ACC112 (cell line): ENCODE data around the gene MADCAM1.

Experiments
- H2AFZ ChIP-seq: fragments of 200-600 bp; sonication (generic); one replicate; pipeline ENCODE4 v1.6.0; 2017; ENCODE audit warnings: antibody characterized with exemption, low read length; ENCODE audit not compliant: unreplicated experiment
- H3K27ac ChIP-seq: fragments of 200-600 bp; sonication (generic); 2 replicates; pipeline ENCODE4 v1.5.1; 2014; ENCODE audit warnings: low read depth, mild to moderate bottlenecking, antibody characterized with exemption, low read length, moderate library complexity
- H3K27me3 ChIP-seq: fragments of 200-600 bp; sonication (generic); 2 replicates; pipeline ENCODE4 v1.6.1; 2014; ENCODE audit warnings: mild to moderate bottlenecking, antibody characterized with exemption, low read length, moderate library complexity, mixed read lengths; ENCODE audit not compliant: insufficient read depth
- H3K36me3 ChIP-seq: fragments of 200-600 bp; sonication (generic); 2 replicates; pipeline ENCODE4 v1.6.1; 2016; ENCODE audit warnings: mild to moderate bottlenecking, antibody characterized with exemption, low read length, moderate library complexity, mixed read lengths; ENCODE audit not compliant: insufficient read depth
- H3K4me1 ChIP-seq: fragments of 200-600 bp; sonication (generic); one replicate; pipeline ENCODE4 v1.6.1; 2016; ENCODE audit warnings: low read length, mixed read lengths; ENCODE audit not compliant: insufficient read depth, unreplicated experiment, control insufficient read depth
- H3K4me3 ChIP-seq: fragments of 200-600 bp; sonication (generic); 2 replicates; pipeline ENCODE4 v1.5.1; 2014; ENCODE audit warnings: mild to moderate bottlenecking, low read depth, low read length
- H3K79me2 ChIP-seq: fragments of 200-600 bp; sonication (generic); one replicate; pipeline ENCODE4 v1.6.0; 2016; ENCODE audit warnings: low read length; ENCODE audit not compliant: control insufficient read depth, unreplicated experiment, insufficient read depth

MADCAM1 gene

GRCh38 chr19:498977-499623, 2.8 kb downstream of the MADCAM1 start:
- Histone ChIP-seq H3K27ac (no peak overlapping the region), H3K4me1 (no peaks in the 10 kb centered on the region), H3K27me3 (peaks cover 13% of the 10 kb centered on the region; the same call in 1 of the 2 replicates), H3K79me2 (no peaks in the 10 kb centered on the region), H2AFZ (no peak overlapping the region), H3K4me3 (no peak overlapping the region), H3K36me3 (no peaks in the 10 kb centered on the region)

GRCh38 chr19:501646-502045, 5.4 kb downstream of the MADCAM1 start:
- no peaks in the 10 kb centered on the region for H3K79me2 ChIP-seq
- no peak overlapping the region for H3K27ac ChIP-seq
- no peak overlapping the region for H3K4me3 ChIP-seq
- H2AFZ ChIP-seq = no peak overlapping the region
- H3K27me3 ChIP-seq = peaks cover 8% of the 10 kb centered on the region; the same call in 1 of the 2 replicates
- peaks cover 4% of the 10 kb centered on the region for H3K4me1 ChIP-seq
- no peaks in the 10 kb centered on the region for H3K36me3 ChIP-seq

DNA sequence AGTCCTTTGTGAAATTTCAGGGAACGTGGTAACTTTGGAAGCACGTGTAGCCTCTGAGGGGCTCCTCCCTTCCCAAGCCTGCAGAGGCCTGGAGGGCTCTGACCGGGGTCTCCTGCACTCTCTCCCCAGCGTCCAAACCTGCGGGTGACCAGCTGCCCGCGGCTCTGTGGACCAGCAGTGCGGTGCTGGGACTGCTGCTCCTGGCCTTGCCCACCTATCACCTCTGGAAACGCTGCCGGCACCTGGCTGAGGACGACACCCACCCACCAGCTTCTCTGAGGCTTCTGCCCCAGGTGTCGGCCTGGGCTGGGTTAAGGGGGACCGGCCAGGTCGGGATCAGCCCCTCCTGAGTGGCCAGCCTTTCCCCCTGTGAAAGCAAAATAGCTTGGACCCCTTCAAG, 8.3 kb downstream of the MADCAM1 start:
- Histone ChIP-seq H3K27ac (no peak overlapping the region), H3K36me3 (no peaks in the 10 kb centered on the region), H3K4me1 (peaks cover 4% of the 10 kb centered on the region), H3K79me2 (peaks cover 8% of the 10 kb centered on the region), H2AFZ (no peak overlapping the region), H3K27me3 (no peaks in the 10 kb centered on the region), H3K4me3 (no peak overlapping the region)

DNA sequence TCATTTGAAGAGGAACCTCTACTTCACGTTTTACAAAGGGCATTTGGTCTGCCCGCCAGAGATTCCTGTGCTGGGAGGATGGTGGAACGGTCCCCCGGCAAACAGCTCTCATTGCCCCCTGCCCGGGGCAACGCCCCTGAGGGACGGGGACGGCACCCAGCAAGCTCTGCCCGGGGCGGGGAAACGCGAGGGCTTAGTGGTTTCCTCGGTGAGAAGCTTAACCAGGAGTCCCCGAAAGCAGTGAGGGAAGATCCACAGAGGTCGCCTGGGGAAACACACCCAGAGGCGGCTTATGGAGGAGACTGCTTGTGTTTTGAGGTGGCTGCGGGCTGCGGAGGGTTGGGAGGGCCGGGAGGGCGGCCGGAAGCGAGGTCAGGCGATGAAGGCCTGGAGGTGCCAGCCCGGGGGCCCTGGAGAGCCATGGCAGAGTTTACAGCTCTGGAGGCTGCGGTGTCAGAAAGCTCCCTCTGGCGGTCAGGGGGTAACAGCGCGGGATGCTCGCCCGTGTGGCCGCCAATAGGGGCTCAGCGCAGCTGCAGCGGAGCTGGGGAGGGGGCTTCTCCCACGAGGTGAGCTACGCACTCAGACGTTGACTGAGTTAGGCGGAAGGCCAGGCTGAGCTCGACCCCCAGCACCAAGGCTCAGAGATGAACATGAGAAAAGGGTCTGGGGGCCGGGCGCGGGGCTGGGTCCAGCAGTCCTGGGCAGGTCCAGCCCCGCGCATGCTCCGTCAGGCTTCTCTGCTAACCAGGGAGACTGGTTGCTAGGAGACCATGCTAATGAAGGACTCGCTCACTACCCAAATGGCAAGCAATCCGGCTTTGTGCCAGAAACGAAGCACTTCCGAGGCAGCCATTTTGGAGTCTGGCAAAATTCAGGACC, 10.4 kb downstream of the MADCAM1 start:
- H3K27me3 ChIP-seq = no peaks in the 10 kb centered on the region
- H3K4me1 ChIP-seq = peaks cover 4% of the 10 kb centered on the region
- peak overlapping the region; percentile 96 for H3K4me3 ChIP-seq
- peak overlapping the region; percentile 92 for H3K27ac ChIP-seq
- H3K79me2 ChIP-seq = peaks cover 8% of the 10 kb centered on the region
- no peaks in the 10 kb centered on the region for H3K36me3 ChIP-seq
- H2AFZ ChIP-seq = peak overlapping the region; percentile 75

GRCh38 chr19:507286-508203, 11.3 kb downstream of the MADCAM1 start, which contains the start of gene TPGS1:
Gene TPGS1, plus strand, starts transcription at chr19:507497. Its CDS starts 10 bp downstream, at chr19:507507.
- H3K36me3 ChIP-seq = no peaks in the 10 kb centered on the region
- H3K4me1 ChIP-seq = peaks cover 4% of the 10 kb centered on the region
- H2AFZ ChIP-seq = peak within 1 kb of the TSS; percentile 77
- H3K27me3 ChIP-seq = no peaks in the 10 kb centered on the region
- peak within 1 kb of the TSS; percentile 96 for H3K4me3 ChIP-seq
- H3K79me2 ChIP-seq = peaks cover 8% of the 10 kb centered on the region
- H3K27ac ChIP-seq = peak within 1 kb of the TSS; percentile 92

DNA sequence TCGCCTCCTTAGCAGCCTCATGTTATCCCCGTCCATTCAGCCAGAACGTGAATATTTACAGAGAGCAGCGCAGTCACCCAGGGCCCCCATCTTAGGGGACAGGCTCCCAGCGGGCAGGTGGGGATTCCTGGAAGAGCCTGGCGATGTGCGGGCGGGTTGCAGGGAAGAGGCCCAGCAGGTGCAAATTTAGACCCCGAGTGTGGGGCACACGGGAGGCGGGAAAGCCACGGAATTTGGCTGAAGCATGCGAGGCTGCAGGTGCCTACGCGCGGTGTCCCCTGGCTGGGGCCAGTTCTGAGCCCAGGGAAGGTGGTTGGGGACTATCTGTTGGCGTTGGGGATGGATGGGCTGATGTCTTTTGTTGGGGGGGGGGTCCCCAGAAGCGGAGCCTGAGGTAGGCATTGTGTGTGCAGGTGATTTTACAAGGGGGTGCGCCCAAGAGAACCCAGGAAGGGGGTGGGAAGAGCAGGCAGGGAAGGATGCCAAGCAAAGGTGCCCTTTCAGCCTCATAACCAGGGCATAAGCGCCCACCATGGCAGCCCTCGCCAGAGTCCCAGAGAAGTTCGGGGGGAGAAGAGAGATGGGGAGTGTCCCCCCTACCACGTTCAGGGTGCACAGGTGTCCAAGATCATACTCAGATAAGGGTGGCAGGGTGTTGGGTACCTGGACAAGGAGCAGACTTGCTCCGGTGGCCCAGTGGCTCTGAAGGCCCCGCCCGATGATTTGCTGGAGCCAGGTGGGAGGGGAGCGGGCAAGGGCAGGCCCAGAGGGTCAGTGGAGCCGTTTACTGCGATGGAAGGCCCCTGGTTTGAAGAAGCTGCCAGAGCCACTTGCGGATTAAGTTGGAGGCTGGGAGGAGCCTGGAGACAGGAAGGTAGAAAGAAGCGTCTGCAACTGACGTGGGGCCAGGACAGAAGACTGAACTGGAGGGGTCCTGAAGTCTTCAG, 12.2 kb downstream of the MADCAM1 start:
- peak overlapping the region; percentile 96 for H3K4me3 ChIP-seq
- no peaks in the 10 kb centered on the region for H3K36me3 ChIP-seq
- H3K27me3 ChIP-seq = no peaks in the 10 kb centered on the region
- peaks cover 8% of the 10 kb centered on the region for H3K79me2 ChIP-seq
- H2AFZ ChIP-seq = no peak overlapping the region
- H3K4me1 ChIP-seq = peaks cover 4% of the 10 kb centered on the region
- no peak overlapping the region for H3K27ac ChIP-seq

- no peaks in the 10 kb centered on the region for H3K36me3 ChIP-seq
- H3K27ac ChIP-seq = no peak overlapping the region
- H3K79me2 ChIP-seq = peaks cover 8% of the 10 kb centered on the region
- H3K4me3 ChIP-seq = no peak overlapping the region
- H3K27me3 ChIP-seq = no peaks in the 10 kb centered on the region
- H2AFZ ChIP-seq = no peak overlapping the region
- peaks cover 4% of the 10 kb centered on the region for H3K4me1 ChIP-seq
Measured at GRCh38 chr19:510606-511100, 14.4 kb downstream of the MADCAM1 start.

DNA sequence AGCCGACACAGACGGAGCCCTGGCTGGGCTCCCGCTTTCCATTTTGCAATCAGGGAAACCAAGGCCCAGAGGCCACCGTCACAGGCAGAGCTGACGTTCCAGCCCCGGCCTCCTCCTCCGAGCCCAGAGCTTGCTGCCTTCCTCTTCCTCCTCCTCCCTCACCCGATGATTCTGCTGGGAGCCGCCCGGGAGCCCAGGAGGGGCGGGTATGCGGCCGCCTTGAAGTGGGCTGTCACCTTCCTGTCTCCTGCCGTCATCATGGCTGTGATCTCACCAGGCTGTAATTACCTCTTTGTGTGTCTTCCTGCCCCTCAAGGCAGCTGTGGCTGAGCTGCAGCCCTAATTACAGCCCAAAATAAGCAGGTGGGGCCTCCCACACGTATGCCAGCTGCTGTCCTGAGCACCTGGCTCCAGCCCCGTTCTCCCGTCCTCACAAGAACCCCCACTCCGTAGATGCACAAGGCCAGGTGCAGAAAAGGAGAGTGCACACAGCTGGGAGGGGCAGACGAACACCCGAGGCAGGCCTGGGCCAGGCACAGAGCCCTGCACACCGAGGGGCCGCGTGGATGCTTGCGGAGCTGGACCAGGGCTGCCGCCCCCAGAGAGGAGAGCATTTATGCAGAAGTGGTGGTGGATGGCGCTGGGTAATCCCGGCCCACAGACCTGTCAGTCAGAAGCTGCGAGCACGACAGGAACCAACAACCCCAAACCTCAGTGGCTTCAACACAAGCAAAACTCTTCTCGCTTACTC, 15.0 kb downstream of the MADCAM1 start:
- Histone ChIP-seq H3K4me3 (no peak overlapping the region), H3K36me3 (no peaks in the 10 kb centered on the region), H3K79me2 (peaks cover 8% of the 10 kb centered on the region), H3K27me3 (no peaks in the 10 kb centered on the region), H3K4me1 (peaks cover 2% of the 10 kb centered on the region), H2AFZ (no peak overlapping the region), H3K27ac (no peak overlapping the region)
